T-helper 9 cell (primary cell): ENCODE measurements around the gene FOXK2.

Source experiments
- DNase-seq: peaks from one replicate; pipeline ENCODE4 v3.0.0-alpha.2; 2020

FOXK2 gene

DNA sequence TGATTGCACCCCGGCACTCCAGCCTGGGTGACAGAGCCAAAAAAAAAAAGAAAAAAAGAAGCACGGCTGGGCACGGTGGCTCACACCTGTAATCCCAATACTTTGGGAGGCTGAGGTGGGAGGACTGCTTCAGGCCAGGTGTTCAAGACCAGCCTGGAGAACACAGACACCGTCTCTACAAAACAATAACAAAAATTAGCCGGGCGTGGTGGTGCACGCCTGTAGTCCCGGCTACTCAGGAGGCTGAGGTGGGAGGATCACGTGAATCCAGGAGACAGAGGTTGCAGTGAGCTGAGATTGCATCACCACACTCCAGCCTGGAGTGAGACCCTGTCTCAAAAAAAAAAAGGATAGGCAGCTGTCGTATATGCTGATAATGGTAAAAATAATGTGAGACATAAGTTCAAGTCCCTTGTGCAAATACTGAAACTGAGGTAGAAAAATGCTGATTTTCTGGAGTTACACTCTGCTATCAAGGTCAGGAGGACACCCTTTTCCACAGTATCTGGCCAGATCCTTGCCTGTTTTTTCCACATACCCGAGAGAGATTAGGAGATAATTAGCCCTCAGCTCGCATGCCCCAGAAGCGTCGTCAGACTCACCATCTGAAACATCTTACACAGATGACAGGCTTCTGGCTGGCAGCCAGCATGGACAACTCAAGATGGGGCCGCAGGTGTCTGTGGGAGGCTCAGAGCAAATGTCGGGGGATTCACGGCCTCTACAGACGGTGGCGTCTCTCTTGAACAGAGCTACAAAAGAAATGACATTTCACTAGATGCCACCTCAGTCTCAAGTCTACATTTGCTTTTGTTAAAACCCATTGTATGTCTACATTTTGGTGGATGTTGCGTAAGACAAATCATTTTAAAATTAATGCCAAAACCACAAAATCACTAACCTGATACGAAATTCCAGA lies 91.9 kb downstream of the FOXK2 start:
- DNase-seq = no peak

DNA sequence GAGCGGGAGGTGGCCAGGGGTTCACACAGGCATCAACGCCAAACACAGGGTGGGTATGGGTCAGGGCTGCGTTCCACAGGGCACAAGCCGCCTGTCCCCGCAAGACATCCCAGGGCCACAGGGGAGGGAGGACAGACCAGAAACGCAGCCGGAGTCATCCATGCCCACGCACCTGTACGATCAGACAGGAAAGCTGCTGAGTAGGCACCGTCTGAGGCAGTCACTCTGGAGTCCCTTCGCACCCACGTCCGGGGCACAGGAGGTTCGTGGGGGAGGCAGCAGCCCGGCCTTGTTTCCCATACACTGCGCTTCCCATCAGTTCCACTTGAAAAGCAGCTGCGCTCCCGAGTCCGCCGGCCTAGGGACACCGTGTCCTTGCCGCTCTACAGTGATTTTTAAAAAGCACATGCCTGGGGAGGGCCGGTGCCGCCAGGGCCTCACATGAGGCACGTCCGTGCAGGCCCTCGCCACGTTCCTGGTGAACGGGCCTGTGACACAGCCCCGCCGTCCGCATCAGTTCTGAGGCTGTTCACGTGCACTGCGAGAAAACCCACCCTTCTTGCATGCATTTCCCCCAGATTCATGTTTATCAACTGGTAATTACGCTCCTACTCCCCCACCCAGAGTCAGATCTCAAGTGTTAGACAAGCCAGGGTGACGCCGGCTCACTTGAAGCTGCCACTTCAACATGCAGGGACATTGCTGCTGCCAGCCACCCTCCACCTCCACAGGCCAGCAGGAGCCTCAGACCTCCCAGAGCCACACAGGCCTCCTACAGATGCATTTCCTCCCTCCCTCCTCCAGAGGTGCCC lies 94.0 kb downstream of the FOXK2 start:
- DNase-seq = no peak

DNA sequence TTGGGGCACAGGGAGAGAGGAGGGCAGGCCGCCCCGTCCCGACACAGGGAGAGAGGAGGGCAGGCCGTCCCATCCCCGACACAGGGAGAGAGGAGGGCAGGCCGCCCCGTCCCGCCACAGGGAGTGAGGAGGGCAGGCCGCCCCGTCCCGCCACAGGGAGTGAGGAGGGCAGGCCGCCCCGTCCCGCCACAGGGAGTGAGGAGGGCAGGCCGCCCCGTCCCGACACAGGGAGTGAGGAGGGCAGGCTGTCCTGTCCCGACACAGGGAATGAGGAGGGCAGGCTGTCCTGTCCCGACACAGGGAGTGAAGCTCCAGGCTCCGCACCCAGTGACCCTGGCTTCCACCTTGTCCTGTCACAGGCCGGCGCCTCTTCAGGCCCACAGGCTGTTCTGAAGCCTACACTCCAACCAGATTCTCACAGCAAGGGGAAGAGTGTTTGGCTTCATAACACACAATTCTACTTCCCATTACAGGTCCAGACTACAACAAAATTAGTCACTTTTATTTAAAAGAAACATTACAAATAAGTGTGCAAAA lies 94.6 kb downstream of the FOXK2 start:
- no peak for DNase-seq

DNA sequence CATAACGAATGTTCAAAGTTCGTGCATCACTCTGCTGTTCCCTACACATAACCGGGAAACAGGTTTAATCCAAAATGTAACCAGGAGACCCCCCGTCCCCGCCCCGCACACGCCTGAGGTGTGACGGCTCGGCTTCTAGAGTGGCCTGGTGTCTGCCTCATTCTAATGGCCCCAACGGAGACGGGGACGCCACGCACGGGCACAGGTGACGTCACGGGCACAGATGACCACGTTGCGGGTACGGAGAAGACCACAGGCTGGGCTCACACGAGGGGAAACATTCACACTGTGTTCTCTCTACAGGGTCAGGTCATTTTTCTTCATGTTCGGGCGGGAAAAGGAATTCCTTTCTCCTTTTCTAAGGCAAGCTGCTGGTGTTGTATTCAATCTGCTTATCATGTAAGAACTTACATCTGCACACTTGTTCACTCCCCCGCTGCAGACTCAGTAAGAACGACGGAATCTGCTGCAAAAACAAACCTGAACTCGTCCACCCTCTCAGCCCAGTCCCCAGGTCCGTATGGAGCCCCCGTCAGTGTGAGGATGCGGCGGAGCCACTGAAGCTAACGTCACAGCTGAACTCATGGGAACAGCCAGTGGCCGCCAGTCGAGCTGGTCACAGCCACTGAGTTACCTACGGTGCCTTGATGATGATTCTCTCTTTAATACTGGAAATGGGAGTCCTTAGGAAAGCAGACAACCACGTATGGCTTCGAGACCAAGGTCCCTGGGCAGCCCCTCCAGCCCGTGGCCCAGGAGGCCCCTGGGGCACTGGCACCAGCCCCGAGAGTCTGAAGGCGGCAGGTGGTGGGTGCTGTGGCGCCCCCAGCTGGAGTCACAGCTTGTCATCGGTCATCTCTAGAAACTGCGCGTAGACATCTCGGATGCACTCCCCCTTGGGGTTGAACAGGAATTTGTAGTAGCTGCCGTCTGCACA lies 95.8 kb downstream of the FOXK2 start:
- no peak for DNase-seq

DNA sequence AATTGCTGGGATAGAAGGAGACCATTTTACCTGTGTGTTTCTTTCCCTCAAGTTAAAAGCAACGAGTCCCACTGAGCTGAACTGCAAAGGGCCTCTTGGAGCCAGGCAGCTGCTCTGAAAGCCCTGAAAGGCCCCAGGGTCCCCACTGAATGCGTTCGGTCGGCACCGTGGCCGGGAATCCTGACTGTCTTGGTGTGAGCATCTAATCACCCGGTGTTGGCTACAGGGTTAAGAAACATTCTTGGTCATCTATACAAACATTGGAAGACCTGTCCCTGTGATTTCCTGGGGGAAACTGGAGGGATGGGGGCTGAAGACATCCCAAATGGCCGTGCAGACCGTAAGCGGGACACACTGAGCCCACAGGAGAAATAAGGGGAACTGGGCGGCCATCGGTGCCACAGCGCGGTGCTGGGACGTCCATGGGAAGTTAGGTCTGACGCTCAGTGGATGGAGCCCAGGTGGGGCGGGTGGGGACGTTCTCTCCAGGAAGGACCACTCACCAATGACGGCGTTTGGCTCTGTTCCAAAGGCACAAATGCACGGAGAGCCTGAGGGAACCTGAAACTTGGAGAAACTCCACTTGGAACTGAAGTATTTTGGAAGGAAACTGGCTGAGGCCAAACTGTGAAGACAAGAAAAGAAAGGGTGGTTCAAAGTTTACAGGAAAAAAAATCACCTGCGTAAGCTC lies 96.6 kb downstream of the FOXK2 start:
- DNase-seq = no peak

DNA sequence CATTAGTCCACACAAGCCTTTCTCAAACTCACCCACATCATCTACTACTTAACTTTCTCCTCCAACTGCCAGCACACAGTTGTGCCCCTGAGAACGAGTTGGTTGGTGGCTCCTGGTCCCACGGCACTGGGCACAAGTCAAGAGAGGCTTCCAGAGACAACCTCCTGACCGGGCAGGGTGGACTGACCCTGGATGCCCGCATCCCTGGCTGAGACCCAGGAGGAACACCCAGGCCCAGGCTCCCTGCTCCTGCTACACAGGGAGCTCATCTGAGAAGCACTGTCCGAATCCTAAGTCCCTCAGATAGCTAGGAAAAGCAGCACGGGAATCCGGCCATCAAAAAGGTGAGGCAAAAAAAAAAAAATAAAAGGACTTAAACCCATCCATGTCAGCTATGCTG lies 99.7 kb downstream of the FOXK2 start:
- DNase-seq = no peak

GRCh38 chr17:82619641-82620040 lies 100.1 kb downstream of the FOXK2 start:
- no peak for DNase-seq

DNA sequence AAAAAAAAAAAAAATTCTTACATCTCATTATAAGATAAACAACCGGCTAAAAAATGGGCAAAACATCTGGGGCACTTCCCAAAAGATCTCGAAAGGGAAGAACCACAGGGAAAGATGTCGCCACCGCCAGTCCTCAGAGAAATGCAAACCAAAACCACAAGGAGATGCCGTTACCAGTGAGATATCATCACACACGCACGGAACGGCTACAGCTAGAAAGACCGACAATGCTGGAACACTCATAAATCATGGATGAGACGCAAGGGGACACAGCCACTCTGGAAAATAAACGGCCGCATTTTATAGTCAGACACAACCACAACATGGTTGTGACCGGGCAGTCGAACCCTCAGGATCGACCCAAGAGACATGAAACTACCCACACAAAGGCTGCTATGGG lies 104.2 kb downstream of the FOXK2 start:
- no peak for DNase-seq

DNA sequence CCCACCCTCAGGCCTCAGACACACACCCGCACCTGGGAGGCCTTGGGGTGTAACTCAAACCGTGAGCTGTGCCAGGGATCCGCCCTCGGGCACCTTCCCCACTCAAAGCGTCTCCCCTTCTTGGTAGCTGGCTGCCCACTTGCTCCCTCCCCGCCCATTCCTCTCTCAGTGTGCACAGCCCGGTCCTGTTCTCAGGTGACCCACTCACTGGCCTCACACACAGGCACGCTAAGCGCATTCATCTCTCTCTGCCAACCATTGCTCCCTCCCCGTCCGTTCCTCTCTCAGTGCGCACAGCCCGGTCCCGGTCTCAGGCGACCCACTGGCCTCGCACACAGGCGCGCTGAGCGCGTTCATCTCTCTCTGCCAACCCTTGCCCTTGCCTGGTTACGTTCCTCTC lies 107.9 kb downstream of the FOXK2 start:
- no peak for DNase-seq

- no peak for DNase-seq
These were observed 110.2 kb downstream of the FOXK2 start for GRCh38 chr17:82629748-82630147.

DNA sequence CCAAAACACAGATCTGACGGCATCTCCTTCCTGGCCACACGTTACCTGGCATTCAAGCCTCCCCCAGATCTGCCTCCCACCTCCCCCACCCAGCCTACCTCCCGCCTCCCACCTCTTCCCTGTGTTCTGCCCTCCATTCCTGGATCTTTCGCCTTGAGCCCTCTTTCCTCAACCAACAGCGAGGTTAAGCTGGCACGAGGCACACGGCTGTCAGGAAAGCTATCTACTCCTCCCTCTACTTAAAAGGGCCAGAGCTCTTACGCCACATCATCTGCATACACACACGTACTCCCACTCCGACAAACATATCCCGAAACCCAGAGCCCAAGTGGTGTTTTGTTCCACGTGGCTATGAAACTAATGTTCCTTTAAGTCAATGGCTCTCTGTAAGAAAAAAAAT lies 110.7 kb downstream of the FOXK2 start:
- no peak for DNase-seq

DNA sequence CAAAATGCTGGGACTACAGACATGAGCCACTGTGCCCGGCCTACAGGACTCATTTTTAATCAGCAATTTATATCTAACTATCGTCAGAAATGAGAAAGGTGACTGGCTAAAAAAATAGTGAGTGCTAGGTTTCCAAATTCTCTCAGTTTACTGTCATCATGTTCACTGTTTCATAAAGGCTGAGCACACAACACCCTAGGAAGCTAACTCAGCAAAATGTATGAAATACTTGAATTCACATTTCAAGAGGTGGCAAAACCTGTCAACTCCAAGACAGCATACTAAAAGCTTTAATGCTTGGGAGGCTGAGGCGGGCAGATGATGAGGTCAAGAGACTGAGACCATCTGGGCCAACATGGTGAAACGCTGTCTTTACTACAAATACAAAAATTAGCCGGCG lies 112.0 kb downstream of the FOXK2 start:
- no peak for DNase-seq

DNA sequence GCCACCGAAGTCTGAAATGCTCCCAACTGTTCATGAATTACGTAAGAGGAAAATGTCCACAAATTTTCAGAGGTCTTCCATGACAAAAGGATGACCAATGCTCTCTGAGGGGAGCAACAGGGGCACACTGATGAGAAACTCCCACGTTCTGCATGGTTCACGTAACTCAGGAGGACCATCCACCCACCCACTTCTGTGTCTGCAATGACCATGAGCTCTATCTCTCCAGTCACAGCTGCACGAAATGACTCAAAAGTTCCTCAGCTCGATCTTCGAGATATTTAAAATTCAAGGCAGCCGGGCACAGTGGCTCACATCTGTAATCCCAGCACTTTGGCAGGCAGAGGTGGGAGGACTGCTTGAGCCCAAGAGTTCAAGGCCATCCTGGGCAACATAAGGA lies 112.9 kb downstream of the FOXK2 start:
- no peak for DNase-seq

- DNase-seq = no peak
These were observed 113.8 kb downstream of the FOXK2 start for GRCh38 chr17:82633343-82633742.

- no peak for DNase-seq
These were observed 117.4 kb downstream of the FOXK2 start for GRCh38 chr17:82636626-82637598.

- no peak for DNase-seq
These were observed 118.7 kb downstream of the FOXK2 start for GRCh38 chr17:82638183-82638773.

- no peak for DNase-seq
These were observed 120.1 kb downstream of the FOXK2 start for GRCh38 chr17:82639628-82640027.

GRCh38 chr17:82640036-82640435 lies 120.5 kb downstream of the FOXK2 start:
- no peak for DNase-seq

DNA sequence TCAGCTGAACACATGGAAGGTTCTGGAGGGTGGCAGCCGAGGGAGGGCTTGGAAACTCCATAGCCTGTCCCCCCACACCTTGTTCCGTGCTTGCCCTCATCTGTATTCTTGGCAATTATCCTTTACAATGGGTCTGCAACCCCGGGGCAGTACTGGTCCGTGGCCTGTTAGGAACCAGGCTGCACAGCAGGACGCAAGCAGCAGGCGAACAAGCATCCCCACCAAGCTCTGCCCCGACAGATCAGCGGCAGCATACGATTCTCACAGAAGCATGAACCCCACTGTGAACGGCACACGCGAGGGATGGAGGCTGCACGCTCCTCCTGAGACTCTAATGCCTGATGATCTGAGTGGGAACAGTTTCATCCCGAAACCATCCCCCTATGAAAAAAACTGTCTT lies 122.5 kb downstream of the FOXK2 start:
- no peak for DNase-seq

DNA sequence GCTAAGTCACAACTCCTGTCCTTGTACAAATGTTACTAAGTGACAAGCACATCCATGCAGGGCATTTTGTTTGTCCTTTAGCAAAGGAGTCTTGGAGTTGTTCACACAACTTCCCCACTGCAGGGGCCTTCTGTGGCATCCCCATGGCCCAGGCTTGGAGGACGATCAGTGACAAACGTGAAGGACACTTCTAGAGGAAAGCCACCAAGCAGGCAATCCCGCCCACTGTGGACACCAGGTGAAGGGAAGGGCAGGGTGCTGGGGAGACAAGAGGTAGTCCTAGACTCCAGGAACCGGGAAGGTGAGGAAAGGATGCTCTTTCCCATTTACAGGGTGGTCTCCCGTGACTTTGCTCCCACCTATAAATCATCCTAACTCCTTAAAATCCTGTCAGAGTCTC lies 124.6 kb downstream of the FOXK2 start:
- DNase-seq = no peak
